NCI-H526 (cell line): ENCODE results near the gene COL27A1.

Experiments used
- DNase-seq, 2 experiments: peaks; one replicate each; lab custom pipeline; 2025; lab: John Stamatoyannopoulos, UW

The COL27A1 gene

GRCh38 chr9:114227288-114228015, 72.1 kb downstream of the COL27A1 start:
- DNase-seq: no peak

GRCh38 chr9:114228016-114228808, 72.9 kb downstream of the COL27A1 start:
- no peak for DNase-seq

GRCh38 chr9:114229295-114229694, 74.0 kb downstream of the COL27A1 start:
- DNase-seq: no peak

GRCh38 chr9:114230068-114230467, 74.7 kb downstream of the COL27A1 start:
- DNase-seq: no peak

- DNase-seq: peak in 1 of 2 experiments; percentile 45
These were observed 75.9 kb downstream of the COL27A1 start for GRCh38 chr9:114231273-114231672.

GRCh38 chr9:114231719-114232449, 76.5 kb downstream of the COL27A1 start:
- peak in 1 of 2 experiments; percentile 14 for DNase-seq

- no peak for DNase-seq
These were observed 78.3 kb downstream of the COL27A1 start for GRCh38 chr9:114233491-114234185.

GRCh38 chr9:114235033-114235661, 79.8 kb downstream of the COL27A1 start:
- no peak for DNase-seq

- DNase-seq: no peak
These were observed 81.2 kb downstream of the COL27A1 start for GRCh38 chr9:114236391-114237138.

GRCh38 chr9:114237247-114237646, 81.9 kb downstream of the COL27A1 start:
- no peak for DNase-seq

- DNase-seq: no peak
These were observed 82.4 kb downstream of the COL27A1 start for GRCh38 chr9:114237781-114238180.

GRCh38 chr9:114238472-114238871, 83.1 kb downstream of the COL27A1 start:
- DNase-seq: no peak

- peak in 1 of 2 experiments; percentile 30 for DNase-seq
These were observed 83.8 kb downstream of the COL27A1 start for GRCh38 chr9:114238891-114239875.

- no peak for DNase-seq
These were observed 84.9 kb downstream of the COL27A1 start for GRCh38 chr9:114240216-114240615.

- no peak for DNase-seq
These were observed 85.6 kb downstream of the COL27A1 start for GRCh38 chr9:114240647-114241558.

- no peak for DNase-seq
These were observed 87.5 kb downstream of the COL27A1 start for GRCh38 chr9:114242837-114243236.

- no peak for DNase-seq
These were observed 87.9 kb downstream of the COL27A1 start for GRCh38 chr9:114243240-114243639.

GRCh38 chr9:114244570-114244969, 89.2 kb downstream of the COL27A1 start:
- no peak for DNase-seq
